ENCODE results near the gene MVB12B.

Gene MVB12B

GRCh38 chr9:126357074-126357473 is 30.4 kb downstream of the MVB12B start:
- no peak for DNase-seq (ENCODE audit: low read depth in 3 of 3, low spot score in 1 of 3)

GRCh38 chr9:126360073-126360472 is 33.4 kb downstream of the MVB12B start:
- no peak for DNase-seq (ENCODE audit: low read depth in 3 of 3, low spot score in 1 of 3)

DNA sequence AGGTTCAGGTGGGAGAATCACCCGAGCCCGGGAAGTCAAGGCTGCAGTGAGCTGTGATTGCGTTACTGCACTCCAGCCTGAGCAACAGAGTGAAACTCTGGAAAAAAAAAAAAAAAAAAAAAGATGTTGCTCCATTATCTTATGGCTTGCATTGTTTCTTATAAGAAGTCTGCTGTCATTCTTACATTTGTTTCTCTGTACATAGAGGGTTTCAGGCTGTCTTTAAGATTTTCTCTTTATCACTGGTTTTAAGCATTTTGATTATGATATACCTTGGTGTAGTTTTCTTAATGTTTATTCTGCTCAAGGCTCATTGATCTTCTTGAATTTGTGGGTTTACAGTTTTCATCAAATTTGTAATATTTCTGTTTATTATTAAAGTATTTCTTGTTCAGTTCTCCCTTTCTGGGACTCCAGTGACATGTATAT is 35.2 kb downstream of the MVB12B start:
- DNase-seq (ENCODE audit: low read depth in 3 of 3, low spot score in 1 of 3): no peak

DNA sequence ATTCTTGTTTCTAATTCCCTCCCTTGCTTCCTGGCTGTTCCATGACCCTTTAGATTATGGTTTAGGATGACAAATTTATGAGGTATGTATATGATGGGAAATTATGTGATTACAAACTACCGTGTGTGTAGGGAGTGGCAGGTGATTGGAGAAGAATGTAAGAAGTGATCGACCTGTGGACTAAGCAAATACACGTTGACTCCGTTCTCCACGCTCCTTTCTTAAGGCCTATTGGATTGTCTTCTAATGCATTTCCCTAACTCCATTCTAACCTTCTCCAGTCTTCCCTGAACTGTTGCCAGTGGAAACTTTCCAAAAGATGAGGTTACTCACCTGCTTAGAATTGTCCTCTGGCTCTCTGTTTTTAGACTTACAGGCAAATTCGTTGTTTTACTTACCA is 36.6 kb downstream of the MVB12B start:
- no peak for DNase-seq (ENCODE audit: low read depth in 3 of 3, low spot score in 1 of 3)

DNA sequence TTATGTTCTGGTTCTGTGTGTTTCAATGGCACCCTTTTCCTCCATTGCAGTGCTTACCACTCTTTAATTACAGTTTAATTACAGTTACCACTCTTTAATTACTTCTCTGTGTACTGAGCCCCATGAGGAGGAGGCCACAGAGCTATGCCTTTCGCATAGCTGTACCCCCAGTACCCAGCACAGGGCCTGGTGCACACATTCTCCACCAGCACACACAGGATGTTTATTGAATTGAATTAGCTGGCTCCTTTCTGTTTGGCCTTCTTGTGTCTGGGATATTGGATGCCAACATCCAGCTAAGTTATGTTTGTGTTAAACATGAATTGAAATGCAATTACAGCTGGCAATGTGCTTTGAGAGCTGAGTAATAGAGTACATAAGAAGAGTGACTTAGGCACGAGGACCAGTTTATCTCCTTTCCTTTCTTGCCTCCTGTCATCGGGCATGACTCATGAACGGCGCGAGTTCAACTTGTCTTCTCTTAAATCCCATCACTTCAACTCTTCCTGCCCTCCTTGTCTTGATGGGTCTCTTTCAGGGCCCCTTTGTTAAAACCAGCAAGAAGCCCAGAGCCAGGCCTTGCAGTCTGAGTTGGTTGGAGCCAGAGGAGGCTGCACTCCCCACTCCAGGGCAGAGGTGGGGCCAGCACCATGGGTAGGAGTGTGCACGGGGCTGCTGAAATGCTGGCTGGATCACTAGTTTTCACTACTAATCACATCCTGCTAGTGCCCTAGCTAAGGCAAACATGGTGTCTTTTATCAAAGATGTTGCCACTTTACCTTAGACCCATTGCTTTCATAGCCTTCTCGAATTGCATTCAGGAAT is 37.4 kb downstream of the MVB12B start:
- no peak for DNase-seq (ENCODE audit: low read depth in 3 of 3, low spot score in 1 of 3)

- no peak for DNase-seq (ENCODE audit: low read depth in 3 of 3, low spot score in 1 of 3)
These were observed 39.2 kb downstream of the MVB12B start for GRCh38 chr9:126365780-126366179.

DNA sequence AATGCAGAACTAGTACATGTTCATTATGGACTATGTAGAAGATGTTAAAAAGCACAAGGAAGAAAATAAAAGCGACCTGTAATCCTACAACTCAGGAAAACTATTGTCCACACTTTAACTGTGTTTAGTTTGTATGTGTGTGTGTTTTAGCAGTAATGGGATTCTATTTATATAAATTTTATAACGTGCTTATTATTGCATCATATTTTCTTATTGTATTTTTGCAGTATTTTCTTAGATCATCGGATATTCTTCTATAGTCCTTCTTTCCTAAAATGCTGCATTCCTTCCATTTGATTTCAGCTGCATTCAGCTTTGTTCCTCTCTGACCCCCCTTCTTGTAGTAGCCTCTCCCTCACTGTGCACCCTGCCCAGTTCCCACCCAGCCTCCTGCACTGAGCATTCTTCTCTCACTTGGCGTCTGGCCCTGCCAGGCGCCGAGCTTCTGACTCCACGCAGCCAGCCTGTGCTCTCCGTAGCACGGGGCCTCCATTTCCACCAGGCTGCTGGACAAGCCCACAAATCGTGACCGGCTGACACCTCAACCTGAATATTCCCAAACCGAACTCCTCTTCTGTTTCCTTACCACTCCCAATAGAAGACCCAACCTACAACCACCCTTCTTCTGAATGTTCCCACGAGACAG is 39.9 kb downstream of the MVB12B start:
- no peak for DNase-seq (ENCODE audit: low read depth in 3 of 3, low spot score in 1 of 3)

DNA sequence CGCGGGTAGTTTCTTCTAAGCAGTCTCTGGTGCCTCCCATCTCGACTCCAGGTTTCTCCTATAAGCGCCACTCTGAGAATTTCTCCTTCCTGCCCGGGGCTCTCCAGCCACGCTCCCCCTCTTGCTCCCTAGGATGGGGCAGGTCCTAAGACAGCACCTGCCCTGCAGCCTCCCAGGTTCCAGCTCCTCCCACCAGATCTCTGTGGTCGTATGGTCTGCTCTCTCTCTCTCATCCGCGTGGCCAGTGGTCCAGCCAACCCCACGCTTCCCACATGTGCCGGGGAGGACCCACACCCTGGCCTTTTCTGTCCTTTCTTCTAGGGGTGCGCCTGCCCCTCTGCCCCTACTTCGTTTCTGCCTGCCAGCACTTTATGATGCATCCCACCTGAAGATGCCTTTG is 40.5 kb downstream of the MVB12B start:
- DNase-seq (ENCODE audit: low read depth in 3 of 3, low spot score in 1 of 3): no peak

GRCh38 chr9:126367616-126368015 is 41.0 kb downstream of the MVB12B start:
- no peak for DNase-seq (ENCODE audit: low read depth in 3 of 3, low spot score in 1 of 3)

DNA sequence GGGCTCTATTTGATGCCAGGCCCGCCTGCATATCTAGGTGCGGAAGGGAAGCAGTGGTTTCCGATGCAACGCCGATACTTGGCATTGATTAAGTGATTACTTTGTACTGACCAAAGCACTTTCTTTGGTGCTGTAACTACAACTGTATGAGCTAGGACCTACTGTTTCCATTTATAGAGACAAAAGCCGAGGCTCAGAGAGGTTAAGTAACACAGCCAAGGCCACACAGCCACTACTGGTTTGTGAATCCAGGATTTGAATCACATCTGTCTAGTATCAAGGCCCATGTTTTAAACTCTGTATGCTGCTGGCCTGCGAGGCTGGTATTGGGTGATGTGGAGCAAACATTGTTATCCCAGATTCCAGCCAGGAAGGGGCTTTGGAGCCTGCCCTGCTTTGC is 41.4 kb downstream of the MVB12B start:
- DNase-seq (ENCODE audit: low read depth in 3 of 3, low spot score in 1 of 3): no peak

DNA sequence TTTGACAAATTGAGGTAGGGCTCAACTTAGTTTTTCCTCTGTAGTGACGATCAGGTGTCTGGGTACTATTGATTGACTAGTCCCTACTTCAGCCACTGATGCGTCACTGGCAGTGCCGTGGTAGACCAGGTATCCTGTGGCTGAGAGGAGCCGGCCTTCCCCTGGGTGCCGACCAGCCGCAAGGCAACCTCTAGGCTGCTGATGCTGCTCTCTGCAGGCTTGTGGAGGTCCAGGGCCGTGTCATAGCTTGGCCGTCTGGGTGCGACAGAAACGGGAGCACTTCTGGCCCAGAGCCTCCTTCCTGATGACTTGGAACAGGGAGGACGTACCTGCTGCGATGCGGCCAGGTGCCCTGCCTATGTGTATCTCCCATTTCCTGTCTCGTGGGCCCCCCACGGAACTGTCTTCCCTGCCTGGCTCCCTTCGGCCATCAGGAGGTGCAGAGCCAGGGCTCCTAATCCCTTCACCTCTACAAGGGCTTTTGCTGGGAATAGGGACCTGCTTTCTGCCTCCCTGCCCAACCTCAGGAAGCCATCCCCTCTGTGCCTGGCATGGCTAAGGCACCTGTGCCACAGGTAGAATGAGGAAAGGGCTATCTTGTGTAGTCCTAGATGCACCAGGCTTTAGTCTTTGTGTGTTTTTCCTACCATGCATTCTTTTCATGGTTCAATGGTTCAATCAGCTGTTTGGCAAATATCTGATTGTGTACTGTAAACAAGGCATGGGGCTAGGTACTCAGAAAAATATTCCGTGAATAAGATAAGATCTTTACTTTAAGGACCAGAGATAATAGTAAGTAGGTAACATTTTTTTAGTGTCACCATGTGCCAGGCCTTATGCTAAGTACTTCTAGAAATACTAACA is 44.6 kb downstream of the MVB12B start:
- no peak for DNase-seq (ENCODE audit: low read depth in 3 of 3, low spot score in 1 of 3)

DNA sequence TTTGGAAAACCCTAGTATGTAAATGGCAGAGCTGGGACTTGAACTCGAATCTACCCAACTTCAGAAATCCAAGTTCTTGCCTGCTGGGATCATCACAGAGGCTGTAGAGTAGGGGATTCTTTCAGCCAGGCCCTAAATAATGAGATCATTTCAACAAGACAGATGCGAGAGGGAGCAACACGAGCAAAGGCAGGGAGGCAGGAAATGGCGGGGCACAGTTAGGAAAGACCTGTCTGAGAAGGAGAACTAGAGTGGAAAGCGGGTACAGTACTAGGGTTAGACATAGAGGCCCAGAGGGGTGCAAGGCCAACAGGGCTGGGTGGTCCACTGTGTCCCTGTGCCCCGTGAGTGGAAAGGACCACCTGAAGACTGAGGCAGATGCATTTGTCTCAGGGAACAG is 46.1 kb downstream of the MVB12B start:
- no peak for DNase-seq (ENCODE audit: low read depth in 3 of 3, low spot score in 1 of 3)

GRCh38 chr9:126373241-126373640 is 46.6 kb downstream of the MVB12B start:
- DNase-seq (ENCODE audit: low read depth in 3 of 3, low spot score in 1 of 3): no peak

DNA sequence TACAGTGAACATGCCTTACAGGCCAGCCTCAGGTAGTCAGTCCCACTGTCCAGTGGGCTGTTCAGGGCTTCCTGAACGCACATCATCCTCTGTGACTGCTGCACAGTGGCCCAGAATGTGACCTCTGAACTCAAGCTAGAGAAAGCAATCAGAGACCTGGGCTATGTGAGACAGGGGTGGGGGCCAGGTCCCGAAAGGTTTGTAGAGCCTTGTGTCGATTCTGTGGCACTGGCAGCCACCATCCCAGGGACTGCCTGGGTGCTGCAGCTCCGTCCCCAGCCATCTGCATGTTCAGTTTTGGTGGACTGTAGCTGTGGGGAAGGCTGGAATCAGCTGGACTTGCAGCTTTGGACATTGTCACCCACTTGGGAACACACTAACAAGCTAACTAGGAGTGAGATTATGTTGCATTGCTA is 47.7 kb downstream of the MVB12B start:
- DNase-seq (ENCODE audit: low read depth in 3 of 3, low spot score in 1 of 3): no peak

- no peak for DNase-seq (ENCODE audit: low read depth in 3 of 3, low spot score in 1 of 3)
These were observed 48.8 kb downstream of the MVB12B start for GRCh38 chr9:126375386-126375785.

DNA sequence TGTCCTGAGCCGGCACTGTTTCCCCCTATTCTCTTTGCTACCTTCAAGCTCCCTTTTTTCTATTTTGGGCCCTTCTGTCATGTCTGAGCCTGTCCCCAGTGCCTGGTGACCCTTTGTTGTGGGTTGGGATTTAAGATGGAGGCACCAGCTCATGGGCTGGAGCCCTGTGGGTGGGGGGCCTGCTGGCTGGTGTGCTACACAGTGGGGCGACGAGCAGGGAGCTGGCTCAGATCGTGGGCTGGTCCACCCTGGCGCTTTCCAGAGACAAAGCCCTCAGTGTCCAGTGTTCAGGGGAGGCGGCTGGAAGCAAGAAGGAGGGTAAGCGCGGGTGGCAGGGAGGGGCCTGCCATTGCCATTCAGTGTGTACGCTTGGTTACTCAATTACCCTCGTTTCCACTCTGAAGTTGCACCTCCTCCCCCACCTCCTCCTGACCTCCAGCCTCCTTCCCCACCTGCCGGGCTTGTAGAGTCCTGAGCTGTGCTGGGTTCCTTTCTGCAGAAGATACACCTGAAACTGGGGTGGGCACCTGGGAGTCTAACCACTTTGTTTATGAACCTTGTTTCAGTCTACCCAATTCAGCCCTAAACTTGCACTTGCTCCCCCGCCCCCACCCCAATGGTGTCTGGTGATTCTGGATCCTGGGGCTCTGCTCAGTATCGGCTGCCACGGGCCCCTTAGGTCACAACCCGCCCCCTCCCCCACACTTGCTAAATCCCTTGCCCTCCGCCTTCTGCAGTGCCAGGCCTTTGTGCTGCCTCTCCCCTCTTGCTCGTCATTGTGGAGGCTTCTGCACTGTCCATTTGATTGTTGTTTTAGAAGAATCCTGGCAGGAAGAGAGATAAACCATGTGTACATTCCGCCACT is 49.9 kb downstream of the MVB12B start:
- no peak for DNase-seq (ENCODE audit: low read depth in 3 of 3, low spot score in 1 of 3)

GRCh38 chr9:126377176-126377509 is 50.5 kb downstream of the MVB12B start:
- no peak for DNase-seq (ENCODE audit: low read depth in 3 of 3, low spot score in 1 of 3)

- DNase-seq (ENCODE audit: low read depth in 3 of 3, low spot score in 1 of 3): no peak
These were observed 50.9 kb downstream of the MVB12B start for GRCh38 chr9:126377536-126377935.

GRCh38 chr9:126378761-126379160 is 52.1 kb downstream of the MVB12B start:
- DNase-seq (ENCODE audit: low read depth in 3 of 3, low spot score in 1 of 3): no peak

GRCh38 chr9:126379661-126380360 is 53.2 kb downstream of the MVB12B start:
- DNase-seq (ENCODE audit: low read depth in 3 of 3, low spot score in 1 of 3): no peak

Data from stimulated activated CD4-positive, alpha-beta T cell treated with anti-CD3 and anti-CD28 coated beads, TNF-alpha, amount 100 ng/mL, for 1 hour (primary cell).